Limb (tissue), 2 donors: ENCODE results near the gene IGSF10.

Experiments
- DNase-seq, 2 donors: peaks; one replicate each; pipeline ENCODE4 v3.0.0-alpha.2; 2016; ENCODE audit errors: extremely low spot score in 2 of 2

IGSF10 gene

GRCh38 chr3:151425627-151426340, 35.1 kb downstream of the IGSF10 start:
- no peak for DNase-seq

GRCh38 chr3:151423091-151423490, 37.8 kb downstream of the IGSF10 start:
- DNase-seq = no peak

GRCh38 chr3:151421938-151422337, 38.9 kb downstream of the IGSF10 start:
- no peak for DNase-seq

- DNase-seq = no peak
These were observed 41.1 kb downstream of the IGSF10 start for GRCh38 chr3:151419806-151420205.

GRCh38 chr3:151415289-151415688, 45.6 kb downstream of the IGSF10 start:
- no peak for DNase-seq

- no peak for DNase-seq
These were observed 47.9 kb downstream of the IGSF10 start for GRCh38 chr3:151412989-151413388.
